ENCODE results near the gene SV2C.

- TF ChIP-seq CTCF (IDR thresholded peaks at IDR 0.05) (no peak), EZH2 (IDR thresholded peaks at IDR 0.05) (no peak)
These were observed 273.7 kb downstream of the SV2C start for GRCh38 chr5:76356887-76357286.
